Fibroblast of mammary gland (primary cell): Measurements from ENCODE around the gene STAB2.

Experiments
- DNase-seq: peaks from one replicate; pipeline ENCODE4 v3.0.0-alpha.2; 2010; ENCODE audit warnings: low read depth
- H3K4me3 ChIP-seq: 2 replicates; pipeline ENCODE4 v1.5.1; 2011; ENCODE audit warnings: low read depth, mild to moderate bottlenecking, low read length, moderate library complexity; ENCODE audit not compliant: control insufficient read depth
- CTCF ChIP-seq: conservative IDR thresholded peaks from 2 replicates; pipeline ENCODE4 v1.5.1; 2011; ENCODE audit warnings: low read depth, low read length, inconsistent platforms; ENCODE audit not compliant: control insufficient read depth, insufficient read depth

STAB2 gene

DNA sequence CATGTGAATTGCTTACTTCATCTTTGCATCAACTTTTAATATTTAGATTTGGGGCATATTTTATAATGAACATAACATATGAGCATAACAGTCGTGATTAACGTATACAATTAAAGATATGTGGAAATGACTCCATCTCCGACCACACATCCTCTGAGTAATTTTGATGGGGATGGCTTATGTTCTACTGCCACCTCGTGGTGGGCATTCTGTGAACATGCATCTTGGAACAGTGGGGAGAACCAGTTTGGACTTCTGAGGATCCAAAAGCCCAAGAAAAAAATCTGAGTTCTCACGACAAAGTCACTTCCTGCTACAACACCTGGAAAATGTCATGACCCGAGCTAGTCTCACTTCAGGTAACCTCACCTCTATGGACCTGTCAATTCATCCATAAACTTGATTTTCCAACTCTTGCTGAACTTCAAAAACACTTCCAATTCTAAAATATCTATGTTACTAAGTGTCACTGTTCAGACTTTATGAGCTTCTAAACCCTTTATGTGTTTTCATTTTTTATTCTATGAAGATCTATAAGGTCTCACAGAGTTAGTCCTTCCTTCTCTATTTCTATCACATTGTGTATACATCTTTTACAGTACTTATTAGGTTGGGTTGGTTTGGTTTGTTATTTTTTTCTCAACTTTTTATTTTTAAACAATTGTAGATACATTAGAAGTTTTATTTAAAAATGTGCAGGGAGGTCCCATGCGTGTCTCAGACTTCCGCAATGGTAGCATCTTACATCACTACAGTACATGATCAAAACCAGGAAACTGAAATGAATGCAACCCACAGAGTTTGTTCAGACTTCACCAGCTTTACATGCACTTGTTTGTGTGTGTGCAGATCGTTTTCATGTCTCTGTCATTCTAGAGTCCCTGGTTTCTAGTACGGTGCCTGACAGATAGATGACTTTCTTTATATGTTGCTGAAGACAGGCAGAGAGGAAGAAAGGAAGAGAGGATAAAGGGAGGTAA is 38.2 kb upstream of the STAB2 start:
- TF ChIP-seq CTCF = peak; percentile 91
- peak; percentile 78 for DNase-seq
- no peak overlapping the region for H3K4me3 ChIP-seq

GRCh38 chr12:103556890-103557627 is 30.0 kb upstream of the STAB2 start:
- TF ChIP-seq CTCF = no peak
- peak; percentile 72 for DNase-seq
- no peak overlapping the region for H3K4me3 ChIP-seq

DNA sequence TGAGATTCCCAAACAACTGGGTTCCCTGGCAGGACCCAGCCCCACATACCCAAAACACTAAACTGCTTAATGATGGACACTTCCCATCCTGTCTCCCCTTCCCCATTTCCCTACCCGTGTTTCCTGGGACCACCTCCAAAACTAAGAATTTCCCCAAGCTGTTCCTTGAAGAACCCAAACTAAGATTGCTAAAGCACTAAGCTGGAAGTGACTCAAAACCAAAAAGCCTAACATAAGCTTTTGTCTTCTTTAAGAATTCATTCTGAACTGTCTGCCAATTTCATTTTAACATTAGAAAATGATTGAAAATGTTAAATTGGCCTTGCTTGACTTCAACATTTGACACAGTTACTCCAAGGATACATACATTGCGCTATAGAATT is 29.5 kb upstream of the STAB2 start:
- no peak for DNase-seq
- no peak overlapping the region for H3K4me3 ChIP-seq
- TF ChIP-seq CTCF = no peak

- TF ChIP-seq CTCF = no peak
- no peak for DNase-seq
Observed at GRCh38 chr12:103558879-103559278, 28.2 kb upstream of the STAB2 start.

GRCh38 chr12:103560604-103561101 is 26.4 kb upstream of the STAB2 start:
- peak; percentile 100 for DNase-seq
- TF ChIP-seq CTCF = no peak
- no peak overlapping the region for H3K4me3 ChIP-seq

More at GRCh38 chr12:103558879-103559278, 28.2 kb upstream of the STAB2 start:
- no peak overlapping the region for H3K4me3 ChIP-seq

DNA sequence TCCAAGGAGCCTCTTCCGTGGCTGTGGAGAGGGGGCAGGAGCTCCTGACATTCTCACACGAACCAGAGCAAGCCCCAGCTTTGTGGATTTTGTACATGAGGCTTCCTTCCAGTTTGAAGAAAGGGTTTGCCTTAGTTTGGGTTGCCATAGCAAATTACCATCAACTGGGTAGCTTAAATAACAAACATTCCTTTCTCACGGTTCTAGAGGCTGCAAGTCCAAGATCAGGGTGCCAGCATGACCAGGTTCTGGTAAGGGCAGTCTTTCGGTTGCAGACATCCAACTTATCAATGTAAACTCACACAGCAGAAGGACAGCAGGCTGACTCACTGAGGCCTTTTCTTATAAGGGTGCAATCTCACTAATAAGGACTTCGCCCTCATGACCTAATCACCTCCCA is 25.9 kb upstream of the STAB2 start:
- H3K4me3 ChIP-seq = no peak overlapping the region
- peak; percentile 47 for DNase-seq

More for the DNA sequence above, 25.9 kb upstream of the STAB2 start:
- TF ChIP-seq CTCF = no peak
